GM10847 (cell line): ENCODE measurements around the gene SUCLG2.

Source experiments
- POLR2A ChIP-seq: IDR thresholded peaks from 2 replicates; pipeline ENCODE4 v1.6.1; 2011; ENCODE audit not compliant: insufficient read length; ENCODE audit errors: extremely low read depth

The SUCLG2 gene

GRCh38 chr3:67521053-67521646, 133.3 kb downstream of the SUCLG2 start:
- no peak for TF ChIP-seq POLR2A

GRCh38 chr3:67518236-67518635, 136.2 kb downstream of the SUCLG2 start:
- no peak for TF ChIP-seq POLR2A

GRCh38 chr3:67517781-67518180, 136.6 kb downstream of the SUCLG2 start:
- TF ChIP-seq POLR2A: no peak

GRCh38 chr3:67516496-67516895, 137.9 kb downstream of the SUCLG2 start:
- no peak for TF ChIP-seq POLR2A

- no peak for TF ChIP-seq POLR2A
These were observed 138.6 kb downstream of the SUCLG2 start for GRCh38 chr3:67515778-67516177.

GRCh38 chr3:67509471-67510075, 144.8 kb downstream of the SUCLG2 start:
- TF ChIP-seq POLR2A: no peak

GRCh38 chr3:67507584-67507983, 146.8 kb downstream of the SUCLG2 start:
- TF ChIP-seq POLR2A: no peak

- no peak for TF ChIP-seq POLR2A
These were observed 153.7 kb downstream of the SUCLG2 start for GRCh38 chr3:67500709-67501108.

GRCh38 chr3:67497746-67498145, 156.7 kb downstream of the SUCLG2 start:
- no peak for TF ChIP-seq POLR2A

GRCh38 chr3:67495751-67496150, 158.7 kb downstream of the SUCLG2 start:
- TF ChIP-seq POLR2A: no peak

GRCh38 chr3:67493808-67494207, 160.6 kb downstream of the SUCLG2 start:
- TF ChIP-seq POLR2A: no peak

GRCh38 chr3:67490658-67491057, 163.8 kb downstream of the SUCLG2 start:
- TF ChIP-seq POLR2A: no peak

- no peak for TF ChIP-seq POLR2A
These were observed 164.6 kb downstream of the SUCLG2 start for GRCh38 chr3:67489816-67490215.

GRCh38 chr3:67487564-67488114, 166.8 kb downstream of the SUCLG2 start:
- no peak for TF ChIP-seq POLR2A

GRCh38 chr3:67486883-67487282, 167.5 kb downstream of the SUCLG2 start:
- no peak for TF ChIP-seq POLR2A

- TF ChIP-seq POLR2A: no peak
These were observed 170.3 kb downstream of the SUCLG2 start for GRCh38 chr3:67484085-67484484.

GRCh38 chr3:67481126-67481525, 173.3 kb downstream of the SUCLG2 start:
- no peak for TF ChIP-seq POLR2A
